Measurements from ENCODE around the gene PRKCD.

The PRKCD gene

GRCh38 chr3:53156368-53156834, 4.6 kb upstream of the PRKCD start:
- peak; percentile 13 for DNase-seq (ENCODE audit: low read depth)
- TF ChIP-seq CTCF (conservative IDR thresholded peaks at IDR 0.05; ENCODE audit: control insufficient read depth, insufficient read depth, low read depth, low read length) = no peak
- H3K4me3 ChIP-seq (ENCODE audit: control insufficient read depth, low read depth, low read length) = no peak overlapping the region

GRCh38 chr3:53157974-53158580, 2.9 kb upstream of the PRKCD start:
- no peak overlapping the region for H3K4me3 ChIP-seq (ENCODE audit: control insufficient read depth, low read depth, low read length)
- no peak for DNase-seq (ENCODE audit: low read depth)
- TF ChIP-seq CTCF (conservative IDR thresholded peaks at IDR 0.05; ENCODE audit: control insufficient read depth, insufficient read depth, low read depth, low read length) = no peak

GRCh38 chr3:53158765-53159155, 2.2 kb upstream of the PRKCD start:
- TF ChIP-seq CTCF (conservative IDR thresholded peaks at IDR 0.05; ENCODE audit: control insufficient read depth, insufficient read depth, low read depth, low read length) = no peak
- H3K4me3 ChIP-seq (ENCODE audit: control insufficient read depth, low read depth, low read length) = no peak overlapping the region
- no peak for DNase-seq (ENCODE audit: low read depth)

GRCh38 chr3:53159156-53160060, 1.6 kb upstream of the PRKCD start:
- no peak for DNase-seq (ENCODE audit: low read depth)
- H3K4me3 ChIP-seq (ENCODE audit: control insufficient read depth, low read depth, low read length) = no peak overlapping the region

GRCh38 chr3:53160061-53160659, 849 bp upstream of the PRKCD start:
- no peak for TF ChIP-seq CTCF (conservative IDR thresholded peaks at IDR 0.05; ENCODE audit: control insufficient read depth, insufficient read depth, low read depth, low read length)
- no peak for DNase-seq (ENCODE audit: low read depth)
- H3K4me3 ChIP-seq (ENCODE audit: control insufficient read depth, low read depth, low read length) = peak overlapping the region; percentile 85

More at GRCh38 chr3:53159156-53160060, 1.6 kb upstream of the PRKCD start:
- no peak for TF ChIP-seq CTCF (conservative IDR thresholded peaks at IDR 0.05; ENCODE audit: control insufficient read depth, insufficient read depth, low read depth, low read length)

GRCh38 chr3:53161450-53161819, 426 bp downstream of the PRKCD start:
- no peak for DNase-seq (ENCODE audit: low read depth)
- peak overlapping the region; percentile 85 for H3K4me3 ChIP-seq (ENCODE audit: control insufficient read depth, low read depth, low read length)
- no peak for TF ChIP-seq CTCF (conservative IDR thresholded peaks at IDR 0.05; ENCODE audit: control insufficient read depth, insufficient read depth, low read depth, low read length)

Data from fibroblast of mammary gland (primary cell).